Measurements from ENCODE around the gene PPHLN1.
A peak's percentile ranks its signal among the peaks of the same experiment; 100 is the strongest.

The PPHLN1 gene

GRCh38 chr12:42486407-42486806 is 160.4 kb downstream of the PPHLN1 start:
- DNase-seq, result peak; percentile 50

- no peak for DNase-seq
Observed at GRCh38 chr12:42490261-42490842, 164.4 kb downstream of the PPHLN1 start.
